HL-60 (cell line): ENCODE data around the gene CALML3.

ENCODE experiments used
- DNase-seq, 2 experiments: peaks; one replicate each; pipeline ENCODE4 v3.0.0-alpha.2; 2010 to 2020; ENCODE audit warnings: low read depth in 1 of 2, low spot score in 1 of 2
- H3K27ac ChIP-seq: fragments of 250-450 bp; sonication (Bioruptor Pico); replicated peaks from 2 replicates; pipeline ENCODE4 v1.5.1; 2020; ENCODE audit warnings: mild to moderate bottlenecking, moderate library complexity
- H3K27me3 ChIP-seq: fragments of 250-450 bp; sonication (Bioruptor Pico); 2 replicates; pipeline ENCODE4 v1.5.1; 2021; ENCODE audit warnings: mild to moderate bottlenecking, moderate library complexity; ENCODE audit not compliant: insufficient read depth, poor library complexity, severe bottlenecking
- H3K4me3 ChIP-seq: replicated peaks from 2 replicates; pipeline ENCODE4 v1.5.1; 2011; ENCODE audit warnings: mild to moderate bottlenecking, control low read depth, low read length; ENCODE audit not compliant: insufficient read depth
- CTCF ChIP-seq: IDR thresholded peaks from one replicate; pipeline ENCODE4 v1.5.1; 2011; ENCODE audit warnings: low read length, control low read depth, inconsistent platforms; ENCODE audit not compliant: insufficient read depth
- GABPA ChIP-seq: IDR thresholded peaks from 2 replicates; pipeline ENCODE4 v1.6.1; 2012; ENCODE audit warnings: low read depth
- POLR2AphosphoS5 ChIP-seq: IDR thresholded peaks from 2 replicates; pipeline ENCODE4 v1.6.1; 2012; ENCODE audit warnings: low read depth
- REST ChIP-seq: IDR thresholded peaks from 2 replicates; pipeline ENCODE4 v1.6.1; 2012; ENCODE audit warnings: low read depth; ENCODE audit not compliant: insufficient replicate concordance
- SPI1 ChIP-seq: IDR thresholded peaks from 2 replicates; pipeline ENCODE4 v1.6.1; 2012; ENCODE audit warnings: low read depth, mild to moderate bottlenecking, borderline replicate concordance

Gene CALML3

GRCh38 chr10:5570007-5570655 lies 45.4 kb downstream of the CALML3 start:
- H3K27me3 ChIP-seq, result no peaks in the 10 kb centered on the region
- H3K27ac ChIP-seq, result no peak overlapping the region
- no peak for DNase-seq
- no peak for TF ChIP-seq SPI1
- TF ChIP-seq REST, result no peak
- TF ChIP-seq POLR2AphosphoS5, result no peak
- TF ChIP-seq GABPA, result no peak
- TF ChIP-seq CTCF, result no peak
- H3K4me3 ChIP-seq, result no peak overlapping the region

GRCh38 chr10:5570979-5571810 lies 46.4 kb downstream of the CALML3 start:
- TF ChIP-seq REST (no peak), SPI1 (no peak), POLR2AphosphoS5 (no peak), GABPA (no peak), CTCF (no peak)

GRCh38 chr10:5571826-5572225 lies 47.1 kb downstream of the CALML3 start:
- no peak overlapping the region for H3K27ac ChIP-seq
- H3K27me3 ChIP-seq, result no peaks in the 10 kb centered on the region
- TF ChIP-seq GABPA (no peak), CTCF (no peak), POLR2AphosphoS5 (no peak), REST (no peak), SPI1 (no peak)
- H3K4me3 ChIP-seq, result no peak overlapping the region
- no peak for DNase-seq

More at GRCh38 chr10:5570979-5571810, 46.4 kb downstream of the CALML3 start:
- Histone ChIP-seq H3K27me3 (no peaks in the 10 kb centered on the region), H3K4me3 (no peak overlapping the region), H3K27ac (no peak overlapping the region)
- no peak for DNase-seq
